Esophagus (tissue), 2 donors: ENCODE measurements around the gene SND1. TPM values are rescaled to one million over a fixed set of nuclear protein-coding genes. Genes with fewer than 3 reads are reported as not detected.

Source experiments
- H3K27ac ChIP-seq, 2 donors: one replicate each; pipeline ENCODE4 v1.5.1; 2013; ENCODE audit warnings: low read depth in 2 of 2, mild to moderate bottlenecking in 2 of 2, inconsistent platforms in 1 of 2, low read length in 1 of 2, moderate library complexity in 1 of 2
- H3K27me3 ChIP-seq, 2 donors: one replicate each; pipeline ENCODE4 v1.6.1; 2013; ENCODE audit warnings: low read length in 2 of 2, control low read depth in 1 of 2, mild to moderate bottlenecking in 1 of 2; ENCODE audit not compliant: insufficient read depth in 2 of 2, control insufficient read depth in 1 of 2
- H3K36me3 ChIP-seq, 2 donors: one replicate each; pipeline ENCODE4 v1.6.1; 2013; ENCODE audit warnings: low read length in 1 of 2; ENCODE audit not compliant: control insufficient read depth in 2 of 2, insufficient read depth in 2 of 2
- H3K4me1 ChIP-seq, 2 donors: one replicate each; pipeline ENCODE4 v1.6.1; 2013; ENCODE audit warnings: low read length in 1 of 2; ENCODE audit not compliant: control insufficient read depth in 2 of 2, insufficient read depth in 2 of 2
- H3K4me3 ChIP-seq, 2 donors: one replicate each; pipeline ENCODE4 v1.5.1; 2013; ENCODE audit warnings: low read length in 2 of 2, mild to moderate bottlenecking in 2 of 2, low read depth in 1 of 2, moderate library complexity in 1 of 2
- H3K9me3 ChIP-seq, 2 donors: one replicate each; pipeline ENCODE4 v1.6.1; 2013; ENCODE audit warnings: mild to moderate bottlenecking in 2 of 2, low read depth in 1 of 2, low read length in 1 of 2, moderate library complexity in 1 of 2; ENCODE audit not compliant: control insufficient read depth in 2 of 2, insufficient read depth in 1 of 2
- WGBS, 2 donors: extraction: QIAGEN DNeasy Blood & Tissue Kit; methylation state at CpG; one replicate each; pipeline ENCODE4 v1.1.7; 2013; 5-methylcytosine and 5-hydroxymethylcytosine counted together
- polyA plus RNA-seq, 2 donors: library from polyadenylated mRNA; stranded (reverse); fragments of 200-250 nt; gene quantifications; one replicate each; pipeline ENCODE4 v1.2.3, GENCODE V29; 2013
- donor health status: healthy with polysubstance abuse.
- donor health status: Bipolar disorder and iron deficiency.

SND1 gene
- polyA plus RNA-seq, 2 donors = 23.1 to 44.4 TPM

DNA sequence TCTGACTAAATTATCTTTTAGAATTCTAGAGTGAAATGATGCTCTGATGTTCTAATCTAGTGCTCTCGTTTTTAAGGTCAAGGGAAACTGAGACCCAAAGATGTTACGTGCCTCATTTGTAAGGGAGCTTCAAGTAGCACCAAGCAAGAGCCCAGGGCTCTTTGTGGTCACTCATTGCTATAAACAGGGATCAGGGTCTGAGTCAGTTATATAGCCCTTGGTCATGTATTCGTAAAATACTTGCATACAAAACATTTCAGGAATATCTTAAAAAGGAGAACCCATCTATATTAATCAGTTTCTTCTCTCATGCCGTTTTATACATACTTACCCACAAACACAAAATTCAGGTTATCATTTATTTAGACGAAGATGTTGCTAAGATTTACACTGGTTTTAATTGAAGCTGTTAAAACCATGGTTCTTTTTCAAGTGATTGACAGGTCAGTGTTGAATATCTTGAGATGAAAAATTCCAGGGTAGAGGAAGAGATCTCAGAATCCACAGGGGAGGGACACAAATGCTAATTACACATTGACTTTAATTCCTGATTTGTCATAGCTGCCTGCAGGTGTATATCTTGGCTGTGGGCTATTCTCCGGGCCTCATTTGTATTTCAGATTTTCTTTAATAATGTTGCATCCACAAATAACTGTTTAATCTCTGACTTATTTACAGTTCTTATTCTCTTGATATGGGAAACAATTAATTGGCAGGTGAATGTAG lies 188.4 kb downstream of the SND1 start:
- peaks cover 0 to 5% of the 10 kb centered on the region in 2 donors for H3K9me3 ChIP-seq
- H3K4me1 ChIP-seq = no peaks in the 10 kb centered on the region
- no peak overlapping the region for H3K27ac ChIP-seq
- peaks cover 0 to 2% of the 10 kb centered on the region in 2 donors for H3K36me3 ChIP-seq
- 89 to 95% methylated on average over 6 of the region's 6 CpGs for WGBS, 2 donors
- no peak overlapping the region for H3K4me3 ChIP-seq
- H3K27me3 ChIP-seq = no peaks in the 10 kb centered on the region

DNA sequence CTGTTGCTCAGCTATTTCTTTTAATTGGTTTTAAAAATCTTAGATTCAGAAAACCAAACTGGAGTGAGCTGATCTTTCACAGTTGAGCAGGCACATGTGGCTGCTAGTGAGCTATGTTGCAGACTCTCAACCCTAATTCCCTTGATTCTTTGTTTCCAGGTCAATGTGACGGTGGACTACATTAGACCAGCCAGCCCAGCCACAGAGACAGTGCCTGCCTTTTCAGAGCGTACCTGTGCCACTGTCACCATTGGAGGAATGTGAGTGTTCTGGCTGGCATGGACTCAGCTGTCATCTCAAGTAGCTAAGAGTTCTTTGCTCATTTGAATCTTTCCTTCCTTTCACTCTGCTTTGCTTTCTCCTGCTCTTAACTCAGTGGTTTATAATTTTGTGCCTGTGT lies 192.2 kb downstream of the SND1 start:
- 87 to 93% methylated on average over 2 of the region's 2 CpGs for WGBS, 2 donors
- no peak overlapping the region for H3K27ac ChIP-seq

DNA sequence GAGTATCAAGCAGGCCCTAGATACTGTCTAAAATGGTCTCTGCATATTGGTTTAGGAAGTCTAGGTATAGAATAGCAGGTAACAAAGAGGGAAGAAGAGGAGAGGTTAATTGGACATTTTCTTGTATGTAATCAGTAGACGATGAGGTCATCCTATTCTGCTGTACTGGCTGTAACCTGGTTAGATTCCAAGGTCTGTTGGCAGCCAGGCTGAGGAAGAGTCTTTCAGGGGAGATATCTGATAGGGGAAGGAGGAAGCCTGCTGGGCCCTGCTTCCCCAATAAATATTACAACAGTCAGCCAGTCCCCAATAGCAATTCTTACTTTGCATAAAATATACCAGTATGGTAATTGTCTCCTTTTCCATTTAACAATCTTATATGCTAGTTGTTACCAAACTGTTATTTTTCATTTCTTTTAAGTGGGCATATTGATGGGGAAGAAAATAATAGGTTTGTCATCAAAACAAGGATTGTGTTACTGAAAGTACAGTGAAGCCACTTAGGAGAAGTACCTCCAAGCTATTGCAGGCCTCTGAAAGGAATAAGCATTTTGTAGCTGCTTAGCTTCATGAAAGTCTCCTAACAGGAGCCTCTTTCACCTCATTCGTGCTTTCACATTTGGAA lies 192.8 kb downstream of the SND1 start:
- no peak overlapping the region for H3K27ac ChIP-seq
- no peaks in the 10 kb centered on the region for H3K9me3 ChIP-seq
- no peaks in the 10 kb centered on the region for H3K27me3 ChIP-seq
- H3K4me1 ChIP-seq = no peaks in the 10 kb centered on the region
- H3K36me3 ChIP-seq = peaks cover 0 to 2% of the 10 kb centered on the region in 2 donors
- no peak overlapping the region for H3K4me3 ChIP-seq
- 35 to 48% methylated on average over 2 of the region's 2 CpGs for WGBS, 2 donors

More for the DNA sequence above, 192.2 kb downstream of the SND1 start:
- Histone ChIP-seq H3K36me3 (peaks cover 0 to 2% of the 10 kb centered on the region in 2 donors), H3K4me1 (no peaks in the 10 kb centered on the region), H3K4me3 (no peak overlapping the region), H3K9me3 (no peaks in the 10 kb centered on the region), H3K27me3 (no peaks in the 10 kb centered on the region)

DNA sequence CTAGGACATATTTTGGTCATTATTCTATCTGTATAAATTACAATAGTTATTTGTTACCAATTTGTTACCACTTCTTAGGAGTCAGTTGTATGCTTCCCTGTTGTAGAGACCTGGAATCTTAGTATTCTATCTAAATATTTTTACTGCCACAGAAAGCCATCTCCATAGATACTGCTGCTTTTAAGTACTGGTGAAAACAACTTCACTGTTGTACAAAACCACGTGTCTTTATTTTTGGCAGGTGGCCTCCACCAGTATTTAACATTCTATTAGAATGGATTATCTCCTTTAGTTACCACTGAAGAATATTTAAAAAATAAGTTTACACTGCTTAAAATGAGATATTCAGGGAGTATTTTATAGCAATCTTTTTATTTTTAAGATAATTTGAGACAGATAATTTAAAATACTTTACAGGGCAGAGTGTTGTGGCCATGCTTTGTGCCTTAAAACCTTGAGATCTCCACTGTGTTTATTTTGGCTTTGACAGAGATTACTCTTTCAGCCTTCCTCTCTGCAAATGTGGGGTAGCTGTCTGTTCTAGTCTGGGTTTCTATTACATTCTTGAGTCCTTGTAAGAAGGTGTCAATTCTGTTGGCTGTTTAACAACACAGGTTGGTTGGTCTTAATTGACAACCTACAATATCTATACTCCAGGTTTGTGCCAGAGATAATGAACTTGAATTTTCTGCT lies 193.7 kb downstream of the SND1 start:
- Histone ChIP-seq H3K27me3 (no peaks in the 10 kb centered on the region), H3K4me3 (no peak overlapping the region), H3K4me1 (no peaks in the 10 kb centered on the region), H3K9me3 (no peaks in the 10 kb centered on the region), H3K27ac (no peak overlapping the region), H3K36me3 (peaks cover 0 to 2% of the 10 kb centered on the region in 2 donors)
- WGBS, 2 donors = 31 to 42% methylated on average over 1 of the region's 1 CpG

DNA sequence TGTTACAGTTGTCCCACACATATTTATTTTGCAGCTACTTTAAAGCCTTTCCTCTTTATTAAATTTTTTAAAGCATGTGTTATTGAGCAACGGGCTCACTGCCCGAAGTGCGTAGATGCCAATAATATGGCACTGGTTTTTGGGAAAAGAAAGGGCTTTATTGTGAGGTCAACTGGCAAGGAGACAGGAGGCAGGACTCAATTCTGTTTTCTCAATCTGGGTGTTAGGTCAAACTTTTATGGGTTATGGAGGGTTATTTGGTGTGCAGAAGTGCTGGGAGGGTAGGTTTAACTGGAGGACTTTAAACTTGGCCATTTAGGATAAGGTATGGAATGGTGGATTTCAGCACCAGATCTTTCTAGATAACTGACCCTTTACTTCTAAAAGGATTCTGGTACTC lies 195.6 kb downstream of the SND1 start:
- H3K27me3 ChIP-seq = no peaks in the 10 kb centered on the region
- H3K4me1 ChIP-seq = no peaks in the 10 kb centered on the region
- H3K36me3 ChIP-seq = peaks cover 0 to 2% of the 10 kb centered on the region in 2 donors
- no peak overlapping the region for H3K27ac ChIP-seq
- no peaks in the 10 kb centered on the region for H3K9me3 ChIP-seq
- WGBS, 2 donors = 94 to 96% methylated on average over 3 of the region's 3 CpGs
- H3K4me3 ChIP-seq = no peak overlapping the region

DNA sequence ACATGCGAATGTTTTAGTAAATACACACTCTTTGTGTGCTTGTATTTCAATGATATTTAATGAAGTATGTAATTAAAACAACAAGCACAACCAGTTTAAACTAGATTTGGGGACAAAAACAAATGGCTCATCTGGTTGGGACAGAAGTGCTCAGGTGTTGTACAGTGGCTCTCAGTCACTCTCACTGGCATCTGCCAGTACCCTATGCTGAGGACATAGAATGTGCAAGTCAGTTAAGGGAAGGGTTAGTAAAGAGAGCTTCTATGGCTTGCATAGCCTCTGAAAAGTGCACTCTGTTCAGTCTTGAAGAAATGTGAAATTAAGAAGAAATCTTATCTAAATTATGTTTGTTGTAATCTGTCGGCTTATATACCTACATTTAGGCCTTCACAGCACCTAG lies 196.2 kb downstream of the SND1 start:
- Histone ChIP-seq H3K4me1 (no peaks in the 10 kb centered on the region), H3K9me3 (no peaks in the 10 kb centered on the region), H3K4me3 (no peak overlapping the region), H3K27me3 (no peaks in the 10 kb centered on the region), H3K27ac (no peak overlapping the region), H3K36me3 (peaks cover 0 to 2% of the 10 kb centered on the region in 2 donors)
- WGBS, 2 donors = 94 to 97% methylated on average over 2 of the region's 2 CpGs

DNA sequence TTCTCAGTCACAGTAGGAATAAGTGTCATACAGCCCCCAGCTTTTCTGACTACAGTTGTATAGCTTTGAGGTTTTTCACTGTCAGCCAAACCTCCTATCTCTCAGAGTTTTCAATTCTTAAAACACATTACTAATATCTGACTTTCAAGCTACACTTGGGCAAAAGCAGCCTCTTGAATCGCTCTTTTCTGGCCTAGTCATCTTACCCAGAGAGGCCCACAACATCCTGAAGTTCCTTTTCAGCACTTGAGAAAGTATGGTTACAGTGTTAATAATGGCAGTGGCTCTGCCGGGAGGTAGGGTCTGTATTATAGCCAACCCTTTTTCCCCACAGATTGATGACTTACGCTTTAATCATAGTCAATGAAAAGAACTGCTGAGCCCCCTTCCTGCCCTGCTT lies 198.2 kb downstream of the SND1 start:
- H3K27me3 ChIP-seq = no peaks in the 10 kb centered on the region
- WGBS, 2 donors = 87 to 89% methylated on average over 3 of the region's 3 CpGs
- H3K9me3 ChIP-seq = no peaks in the 10 kb centered on the region
- no peaks in the 10 kb centered on the region for H3K4me1 ChIP-seq
- H3K4me3 ChIP-seq = no peak overlapping the region
- H3K27ac ChIP-seq = no peak overlapping the region
- no peaks in the 10 kb centered on the region for H3K36me3 ChIP-seq

DNA sequence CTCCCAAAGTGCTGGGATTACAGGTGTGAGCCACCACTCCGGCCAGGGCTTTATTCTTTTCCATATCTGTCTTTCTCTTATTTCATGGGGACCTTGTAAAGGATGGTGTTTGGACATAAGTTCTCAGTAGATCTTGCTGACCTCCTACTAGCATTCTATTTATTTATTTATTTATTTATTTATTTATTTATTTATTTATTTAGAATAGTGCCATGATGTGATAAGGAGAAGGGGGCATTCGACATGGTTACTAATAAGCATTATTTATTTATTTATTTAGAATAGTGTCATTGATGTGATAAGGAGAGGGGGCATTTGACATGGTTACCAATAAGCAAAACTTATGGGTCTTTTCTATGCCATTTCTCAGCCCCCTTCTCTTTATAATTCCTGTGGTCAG lies 202.4 kb downstream of the SND1 start:
- Histone ChIP-seq H3K27ac (no peak overlapping the region), H3K4me1 (no peaks in the 10 kb centered on the region), H3K4me3 (no peak overlapping the region), H3K27me3 (no peaks in the 10 kb centered on the region), H3K9me3 (no peaks in the 10 kb centered on the region), H3K36me3 (no peaks in the 10 kb centered on the region)
- WGBS, 2 donors = 96 to 98% methylated on average over 2 of the region's 2 CpGs

DNA sequence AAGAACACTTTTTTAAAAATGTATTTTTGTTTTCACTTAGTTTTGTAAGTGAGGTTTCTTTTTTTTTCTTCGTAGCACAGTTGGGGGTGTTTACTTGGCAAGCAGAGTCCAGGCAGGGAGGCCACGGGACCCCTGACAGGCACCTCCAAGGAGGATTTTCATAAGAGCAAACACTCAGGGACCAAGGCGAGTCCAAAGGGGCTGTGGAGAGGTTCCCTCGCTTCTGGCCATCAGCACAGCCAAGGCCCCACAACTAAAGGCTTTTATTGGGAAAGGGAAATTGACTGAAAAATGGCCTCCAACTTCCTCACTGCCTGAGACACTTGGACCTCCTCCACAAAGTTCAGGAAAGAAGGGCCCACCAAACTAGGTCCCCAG lies 205.5 kb downstream of the SND1 start:
- no peak overlapping the region for H3K27ac ChIP-seq

More for the DNA sequence above, 205.5 kb downstream of the SND1 start:
- 95 to 98% methylated on average over 4 of the region's 4 CpGs for WGBS, 2 donors
- Histone ChIP-seq H3K9me3 (no peaks in the 10 kb centered on the region), H3K36me3 (no peaks in the 10 kb centered on the region), H3K27me3 (no peaks in the 10 kb centered on the region), H3K4me3 (no peak overlapping the region), H3K4me1 (no peaks in the 10 kb centered on the region)
